HepG2 (cell line): ENCODE data around the gene GNG2.

Experiments
- ELF1 ChIP-seq: sonication (generic); formaldehyde crosslinking; IDR thresholded peaks from 2 replicates; pipeline ENCODE4 v1.4.0; 2020; ENCODE audit warnings: missing genetic modification reagents
- EP300 ChIP-seq, 3 experiments: sonication (generic) in 1 of 3; formaldehyde crosslinking in 1 of 3; IDR thresholded peaks; 2 replicates each; pipeline versions ENCODE4 v1.5.1 to v1.6.1; 2011 to 2020; ENCODE audit warnings: low read depth in 2 of 3, low read length in 2 of 3, borderline replicate concordance in 1 of 3, improper control_type of control experiment in 1 of 3, mild to moderate bottlenecking in 1 of 3, missing genetic modification reagents in 1 of 3, moderate library complexity in 1 of 3
- HCFC1 ChIP-seq: fragments of 150-350 bp; IDR thresholded peaks from 2 replicates; pipeline ENCODE4 v1.6.1; 2014; ENCODE audit warnings: low read depth, low read length
- KDM1A ChIP-seq: IDR thresholded peaks from 2 replicates; pipeline ENCODE4 v1.6.1; 2016; ENCODE audit warnings: missing compliant biosample characterization
- KDM5A ChIP-seq: fragments of 200-600 bp; sonication (generic); IDR thresholded peaks from 2 replicates; pipeline ENCODE4 v1.7.0; 2018; ENCODE audit warnings: antibody characterized with exemption, mild to moderate bottlenecking, low read length, borderline replicate concordance
- NR3C1 ChIP-seq: sonication (generic); formaldehyde crosslinking; IDR thresholded peaks from 2 replicates; pipeline ENCODE4 v1.4.0; 2020; ENCODE audit warnings: missing genetic modification reagents
- POLR2AphosphoS5 ChIP-seq: IDR thresholded peaks from 2 replicates; pipeline ENCODE4 v1.6.1; 2012; ENCODE audit warnings: low read depth, low read length
- SMC3 ChIP-seq: IDR thresholded peaks from 2 replicates; pipeline ENCODE4 v1.6.1; 2011; ENCODE audit warnings: low read length, improper control_type of control experiment
- SP1 ChIP-seq, 2 experiments: fragments of 450-650 bp in 1 of 2; sonication (generic) in 1 of 2; formaldehyde crosslinking in 1 of 2; IDR thresholded peaks; 2 replicates each; pipeline versions ENCODE4 v1.4.0 to v1.6.1; 2016 to 2020; ENCODE audit warnings: missing genetic modification reagents in 1 of 2
- TCF7L2 ChIP-seq: IDR thresholded peaks from 2 replicates; pipeline ENCODE4 v1.6.1; 2011; ENCODE audit warnings: mild to moderate bottlenecking, low read depth, low read length, moderate library complexity
- TEAD3 ChIP-seq: optimal IDR thresholded peaks from 2 replicates; pipeline ENCODE3; 2016; ENCODE audit warnings: borderline replicate concordance
- ZNF75D ChIP-seq: sonication (generic); formaldehyde crosslinking; IDR thresholded peaks from 2 replicates; pipeline ENCODE4 v1.8.1; 2023; ENCODE audit warnings: missing genetic modification reagents, mild to moderate bottlenecking, borderline replicate concordance

DNA sequence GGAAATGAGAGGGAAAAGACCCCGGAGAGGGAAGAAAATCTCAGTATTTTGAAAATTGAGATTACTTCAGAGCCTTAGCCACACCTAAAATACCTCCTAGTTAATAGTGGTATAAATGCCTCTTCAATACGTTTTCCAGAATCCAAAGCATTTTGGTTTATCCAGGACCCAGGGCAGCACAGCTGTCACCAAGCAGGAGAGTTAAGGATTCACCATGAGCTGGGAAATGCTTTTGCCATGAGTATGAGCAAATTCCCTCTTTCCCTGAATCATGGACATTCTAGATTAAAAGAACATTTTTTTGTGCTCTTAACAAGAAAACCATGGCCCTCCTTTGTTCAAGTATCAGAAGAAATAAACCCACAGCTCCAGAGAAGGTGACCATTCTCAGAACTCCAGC, 107.1 kb downstream of the GNG2 start:
- TF ChIP-seq KDM5A (no peak), ZNF75D (CRISPR knock-in tag) (no peak), SMC3 (no peak), POLR2AphosphoS5 (no peak), TCF7L2 (no peak), KDM1A (CRISPR knock-in tag) (no peak), NR3C1 (CRISPR knock-in tag) (no peak), HCFC1 (no peak), EP300 (IDR thresholded peaks at IDR 0.05; ENCODE audit: low read depth in 2 of 2, low read length in 2 of 2) (no peak), EP300 (CRISPR knock-in tag; IDR thresholded peaks at IDR 0.05; ENCODE audit: borderline replicate concordance) (no peak), SP1 (IDR thresholded peaks at IDR 0.05) (no peak), SP1 (CRISPR knock-in tag; IDR thresholded peaks at IDR 0.05) (no peak), TEAD3 (no peak), ELF1 (CRISPR knock-in tag) (no peak)
